ENCODE measurements around the gene SRD5A3. TPM values are rescaled to one million over a fixed set of nuclear protein-coding genes. Genes with fewer than 3 reads are reported as not detected.

SRD5A3 gene
- total RNA-seq, 2 donors from 2014 or later, result 6.6 to 14.8 TPM

- no peaks in the 10 kb centered on the region for H3K36me3 ChIP-seq
- no peaks in the 10 kb centered on the region for H3K27me3 ChIP-seq (replicated peaks; ENCODE audit: insufficient read depth)
- DNase-seq (ENCODE audit: low spot score), result no peak
- no peak for TF ChIP-seq POLR2A (IDR thresholded peaks at IDR 0.05)
- no peaks in the 10 kb centered on the region for H3K9me3 ChIP-seq
- H3K4me3 ChIP-seq, result no peak overlapping the region
- no peaks in the 10 kb centered on the region for H3K4me1 ChIP-seq (replicated peaks)
- WGBS, result 58% methylated on average over 5 of the region's 5 CpGs
- H3K27ac ChIP-seq, result no peak overlapping the region
- intact Hi-C loops (cut with DNase I), result loop anchor here (5.0 kb wide), 1 partner anchor 191 kb away; the partner anchor contains the start of gene KDR
Measured at GRCh38 chr4:55318175-55319129, 27.6 kb upstream of the SRD5A3 start.

GRCh38 chr4:55321707-55322264, 24.3 kb upstream of the SRD5A3 start:
- Histone ChIP-seq H3K27me3 (replicated peaks; ENCODE audit: insufficient read depth) (no peaks in the 10 kb centered on the region), H3K27ac (no peak overlapping the region), H3K36me3 (no peaks in the 10 kb centered on the region), H3K9me3 (no peaks in the 10 kb centered on the region), H3K4me3 (no peak overlapping the region), H3K4me1 (replicated peaks) (no peaks in the 10 kb centered on the region)
- intact Hi-C loops (cut with DNase I), result loop anchor here (2.0 to 10.0 kb wide), 3 partner anchors 323 to 997 kb away; no protein-coding TSS in a partner anchor
- peak; percentile 34 to 69 (median 62) for TF ChIP-seq CTCF (IDR thresholded peaks at IDR 0.05)
- TF ChIP-seq POLR2AphosphoS5 (IDR thresholded peaks at IDR 0.05), result peak; percentile 10
- TF ChIP-seq POLR2A (IDR thresholded peaks at IDR 0.05), result no peak
- 27% methylated on average over 8 of the region's 8 CpGs for WGBS
- DNase-seq (ENCODE audit: low spot score), result peak; percentile 70

GRCh38 chr4:55323375-55323774, 22.7 kb upstream of the SRD5A3 start:
- intact Hi-C loops (cut with DNase I), result loop anchor here (10.0 kb wide), 1 partner anchor 999 kb away; no protein-coding TSS in a partner anchor
- no peak overlapping the region for H3K27ac ChIP-seq
- no peaks in the 10 kb centered on the region for H3K9me3 ChIP-seq
- H3K4me1 ChIP-seq (replicated peaks), result no peaks in the 10 kb centered on the region
- DNase-seq (ENCODE audit: low spot score), result no peak
- no peak overlapping the region for H3K4me3 ChIP-seq
- TF ChIP-seq CTCF (IDR thresholded peaks at IDR 0.05) (no peak), POLR2AphosphoS5 (IDR thresholded peaks at IDR 0.05) (no peak), POLR2A (IDR thresholded peaks at IDR 0.05) (no peak)
- no peaks in the 10 kb centered on the region for H3K27me3 ChIP-seq (replicated peaks; ENCODE audit: insufficient read depth)
- no peaks in the 10 kb centered on the region for H3K36me3 ChIP-seq

- no peaks in the 10 kb centered on the region for H3K4me1 ChIP-seq (replicated peaks)
- H3K9me3 ChIP-seq, result no peaks in the 10 kb centered on the region
- H3K36me3 ChIP-seq, result no peaks in the 10 kb centered on the region
- H3K27ac ChIP-seq, result no peak overlapping the region
- intact Hi-C loops (cut with DNase I), result loop anchor here (10.0 kb wide), 1 partner anchor 1002 kb away; no protein-coding TSS in a partner anchor
- H3K4me3 ChIP-seq, result no peak overlapping the region
- TF ChIP-seq CTCF (IDR thresholded peaks at IDR 0.05) (no peak), POLR2A (IDR thresholded peaks at IDR 0.05) (no peak), POLR2AphosphoS5 (IDR thresholded peaks at IDR 0.05) (no peak)
- no peak for DNase-seq (ENCODE audit: low spot score)
- H3K27me3 ChIP-seq (replicated peaks; ENCODE audit: insufficient read depth), result no peaks in the 10 kb centered on the region
Measured at GRCh38 chr4:55326629-55327028, 19.4 kb upstream of the SRD5A3 start.

GRCh38 chr4:55329012-55329411, 17.0 kb upstream of the SRD5A3 start:
- Histone ChIP-seq H3K4me3 (no peak overlapping the region), H3K27me3 (replicated peaks; ENCODE audit: insufficient read depth) (no peaks in the 10 kb centered on the region), H3K4me1 (replicated peaks) (no peaks in the 10 kb centered on the region), H3K27ac (no peak overlapping the region), H3K9me3 (no peaks in the 10 kb centered on the region), H3K36me3 (no peaks in the 10 kb centered on the region)
- intact Hi-C loops (cut with DNase I), result loop anchor here (10.0 kb wide), 1 partner anchor 1004 kb away; no protein-coding TSS in a partner anchor
- DNase-seq (ENCODE audit: low spot score), result no peak
- 72% methylated on average over 2 of the region's 2 CpGs for WGBS
- TF ChIP-seq POLR2AphosphoS5 (IDR thresholded peaks at IDR 0.05) (no peak), POLR2A (IDR thresholded peaks at IDR 0.05) (no peak), CTCF (IDR thresholded peaks at IDR 0.05) (no peak)
